CD14-positive monocyte (primary cell): ENCODE results near the gene AP4S1. TPM values are rescaled to one million over a fixed set of nuclear protein-coding genes. Genes with fewer than 3 reads are reported as not detected.

ENCODE experiments used
- DNase-seq, 3 donors: peaks; one replicate each; pipeline ENCODE4 v3.0.0-alpha.2; 2011 to 2022
- H2AFZ ChIP-seq: 2 replicates; pipeline ENCODE4 v1.6.0; 2012; ENCODE audit warnings: mild to moderate bottlenecking, low read depth, low read length, inconsistent platforms; ENCODE audit not compliant: insufficient read depth, poor library complexity, severe bottlenecking
- H3K27ac ChIP-seq, 2 donors: 1 replicate in 1 of 2; 2 replicates in 1 of 2; pipeline ENCODE4 v1.5.1; 2012 to 2013; ENCODE audit warnings: low read length in 2 of 2, control low read depth in 1 of 2, inconsistent platforms in 1 of 2, low read depth in 1 of 2, mild to moderate bottlenecking in 1 of 2
- H3K27me3 ChIP-seq, 2 donors: one replicate each; pipeline versions ENCODE4 v1.6.0 to v1.6.1; 2011 to 2013; ENCODE audit warnings: low read length in 2 of 2; ENCODE audit not compliant: control insufficient read depth in 2 of 2, insufficient read depth in 2 of 2
- H3K36me3 ChIP-seq, 2 donors: replicated peaks in 1 of 2; 1 replicate in 1 of 2; 2 replicates in 1 of 2; pipeline versions ENCODE4 v1.5.1 to v1.6.1; 2012 to 2013; ENCODE audit warnings: low read length in 2 of 2, control low read depth in 1 of 2, inconsistent platforms in 1 of 2, mild to moderate bottlenecking in 1 of 2; ENCODE audit not compliant: insufficient read depth in 2 of 2, control insufficient read depth in 1 of 2
- H3K4me1 ChIP-seq, 2 donors: 1 replicate in 1 of 2; 2 replicates in 1 of 2; pipeline versions ENCODE4 v1.5.1 to v1.6.1; 2012 to 2013; ENCODE audit warnings: low read length in 2 of 2, control low read depth in 1 of 2, inconsistent platforms in 1 of 2, mild to moderate bottlenecking in 1 of 2, moderate library complexity in 1 of 2; ENCODE audit not compliant: insufficient read depth in 2 of 2, control insufficient read depth in 1 of 2
- H3K4me2 ChIP-seq: replicated peaks from 2 replicates; pipeline ENCODE3; 2012; ENCODE audit warnings: low read length, moderate library complexity, mild to moderate bottlenecking; ENCODE audit not compliant: poor library complexity, severe bottlenecking; ENCODE audit errors: extremely low read depth
- H3K4me3 ChIP-seq, 3 experiments: fragments of 200-600 bp in 1 of 3; sonication (generic) in 1 of 3; replicated peaks in 1 of 3; 1 replicate in 2 of 3; 2 replicates in 1 of 3; pipeline ENCODE4 v1.5.1; 2011 to 2013; ENCODE audit warnings: low read length in 3 of 3, mild to moderate bottlenecking in 3 of 3, control low read depth in 2 of 3, low read depth in 2 of 3, inconsistent platforms in 1 of 3, moderate library complexity in 1 of 3
- H3K79me2 ChIP-seq: 2 replicates; pipeline ENCODE4 v1.6.0; 2012; ENCODE audit warnings: mild to moderate bottlenecking, control low read depth, inconsistent platforms, low read length, moderate library complexity; ENCODE audit not compliant: insufficient read depth
- H3K9ac ChIP-seq: 2 replicates; pipeline ENCODE4 v1.6.0; 2017; ENCODE audit warnings: low read length, mild to moderate bottlenecking; ENCODE audit not compliant: insufficient read depth, poor library complexity, severe bottlenecking
- H3K9me3 ChIP-seq, 2 donors: replicated peaks in 1 of 2; 1 replicate in 1 of 2; 2 replicates in 1 of 2; pipeline versions ENCODE4 v1.5.1 to v1.6.1; 2012 to 2013; ENCODE audit warnings: low read length in 2 of 2, control low read depth in 1 of 2; ENCODE audit not compliant: control insufficient read depth in 1 of 2, insufficient read depth in 1 of 2
- H4K20me1 ChIP-seq: 2 replicates; pipeline ENCODE4 v1.6.0; 2012; ENCODE audit warnings: mild to moderate bottlenecking, low read length, control low read depth, moderate library complexity; ENCODE audit not compliant: insufficient read depth
- H3K27ac Mint-ChIP-seq, 7 donors: one replicate each; pipeline ENCODE4 v1.8.0; 2020; ENCODE audit warnings: mild to moderate bottlenecking in 7 of 7, mixed read lengths in 7 of 7, moderate library complexity in 6 of 7, inconsistent platforms in 2 of 7
- H3K27me3 Mint-ChIP-seq, 3 donors: one replicate each; pipeline ENCODE4 v1.8.0; 2021 to 2022; ENCODE audit warnings: low read depth in 3 of 3, mild to moderate bottlenecking in 3 of 3, mixed read lengths in 3 of 3, moderate library complexity in 3 of 3, inconsistent platforms in 1 of 3
- H3K36me3 Mint-ChIP-seq, 2 donors: one replicate each; pipeline ENCODE4 v1.8.0; 2020; ENCODE audit warnings: mixed read lengths in 2 of 2, inconsistent platforms in 1 of 2, mild to moderate bottlenecking in 1 of 2
- H3K4me1 Mint-ChIP-seq: one replicate; pipeline ENCODE4 v1.8.0; 2020; ENCODE audit warnings: mild to moderate bottlenecking, mixed read lengths
- H3K4me3 Mint-ChIP-seq, 2 donors: one replicate each; pipeline ENCODE4 v1.8.0; 2020; ENCODE audit warnings: mild to moderate bottlenecking in 2 of 2, mixed read lengths in 2 of 2, moderate library complexity in 1 of 2
- H3K9me3 Mint-ChIP-seq, 7 donors: one replicate each; pipeline ENCODE4 v1.8.0; 2020 to 2022; ENCODE audit warnings: mixed read lengths in 7 of 7, mild to moderate bottlenecking in 6 of 7, moderate library complexity in 6 of 7, inconsistent platforms in 2 of 7
- CTCF ChIP-seq: fragments of 200-600 bp; IDR thresholded peaks from one replicate; pipeline ENCODE4 v1.8.0; 2022; ENCODE audit warnings: antibody characterized with exemption, mild to moderate bottlenecking
- WGBS: methylation state at CpG from one replicate; pipeline ENCODE4 v1.1.5; 2013; ENCODE audit warnings: missing lambda C conversion rate; ENCODE audit not compliant: insufficient coverage; 5-methylcytosine and 5-hydroxymethylcytosine counted together
- intact Hi-C, 2 donors: fragments of 100-400 bp; cut with micrococcal nuclease; formaldehyde crosslinking; loops; one replicate each; pipeline versions ENCODE4 v1.15.0 to v1.15.1; 2023
- polyA minus RNA-seq: library from RNA; depleted of rRNA, polyadenylated mRNA; stranded (reverse); fragments of >200 nt; gene quantifications from 2 replicates; pipeline ENCODE4 v1.2.3, GENCODE V29; 2012
- polyA plus RNA-seq, 3 donors: library from polyadenylated mRNA; depleted of rRNA in 1 of 3; unstranded in 2 of 3; stranded (reverse) in 1 of 3; fragments of 300-500 nt in 2 of 3; fragments of >200 nt in 1 of 3; fragmentation: Illumina TruSeq in 2 of 3; gene quantifications; 1 replicate in 2 of 3; 2 replicates in 1 of 3; pipeline ENCODE4 v1.2.3, GENCODE V29; 2012 to 2021
- total RNA-seq, 12 experiments: library from RNA in 1 of 12; stranded (reverse) in 1 of 12; fragments of 120-200 nt in 1 of 12; gene quantifications; one replicate each; pipeline ENCODE4 v1.2.4 and lab custom pipeline; 2013 to 2026; ENCODE audit warnings: mixed read lengths in 6 of 12, inconsistent platforms in 1 of 12

The AP4S1 gene
- total RNA-seq (2013), result 9.1 TPM
- polyA plus RNA-seq (1 to 10 TPM; 1.7 to 5.1 (median 2.8) TPM), polyA minus RNA-seq (1.7 and 2.6 TPM in 2 replicates), total RNA-seq (lab: John Stamatoyannopoulos, UW) (6.2 to 13.9 (median 10.2) reads per million in 11 experiments)

GRCh38 chr14:31025367-31026076 lies at the start of gene AP4S1:
Gene AP4S1 (plus strand): TSS chr14:31025649. CDS start chr14:31066197, 40,548 bp downstream.
- peak within 1 kb of the TSS; percentile 98 to 100 (median 98) for H3K27ac Mint-ChIP-seq
- Histone ChIP-seq H3K27ac (peak within 1 kb of the TSS; percentile 85 to 95), H3K79me2 (peaks cover 69% of the 10 kb centered on the region), H3K9ac (peak within 1 kb of the TSS; percentile 100), H2AFZ (peak within 1 kb of the TSS; percentile 89), H3K36me3 (peaks cover under 1 to 11% of the 10 kb centered on the region in 2 donors), H3K4me2 (peak within 1 kb of the TSS; percentile 84), H3K9me3 (no peaks in the 10 kb centered on the region), H3K4me1 (peaks cover 23 to 34% of the 10 kb centered on the region in 2 donors), H3K27me3 (no peaks in the 10 kb centered on the region), H3K4me3 (peak within 1 kb of the TSS; percentile 74 to 90 (median 90)), H4K20me1 (peaks cover 5% of the 10 kb centered on the region)
- no peak for TF ChIP-seq CTCF
- H3K4me3 Mint-ChIP-seq, result peak within 1 kb of the TSS; percentile 100
- H3K9me3 Mint-ChIP-seq, result no peaks in the 10 kb centered on the region
- H3K36me3 Mint-ChIP-seq, result peaks cover 11 to 12% of the 10 kb centered on the region in 2 donors
- H3K27me3 Mint-ChIP-seq, result peaks cover 0 to under 1% (median 0%) of the 10 kb centered on the region in 3 donors
- DNase-seq, result peak; percentile 18 to 31 (median 20)
- H3K4me1 Mint-ChIP-seq, result peaks cover 31% of the 10 kb centered on the region
- WGBS, result under 1% methylated on average over 47 of the region's 53 CpGs
- intact Hi-C loops, result loop anchor here (5.0 to 10.0 kb wide), 2 partner anchors 49 to 67 kb away; no protein-coding TSS in a partner anchor

- H3K27me3 ChIP-seq, result no peaks in the 10 kb centered on the region
- peaks cover 98% of the 10 kb centered on the region for H3K79me2 ChIP-seq
- H3K36me3 ChIP-seq, result no peaks in the 10 kb centered on the region
- H2AFZ ChIP-seq, result no peak overlapping the region
- H3K27ac ChIP-seq, result no peak overlapping the region
- Mint-ChIP-seq H3K9me3 (no peaks in the 10 kb centered on the region), H3K27ac (no peak overlapping the region), H3K4me1 (peaks cover 33% of the 10 kb centered on the region), H3K4me3 (no peak overlapping the region), H3K36me3 (no peaks in the 10 kb centered on the region), H3K27me3 (no peaks in the 10 kb centered on the region)
- no peak overlapping the region for H3K4me3 ChIP-seq
- peaks cover 86% of the 10 kb centered on the region for H4K20me1 ChIP-seq
- no peak overlapping the region for H3K4me2 ChIP-seq
- intact Hi-C loops, result loop anchor here (5.0 kb wide), 1 partner anchor 105 kb away; no protein-coding TSS in a partner anchor
- no peak for TF ChIP-seq CTCF
- no peaks in the 10 kb centered on the region for H3K9me3 ChIP-seq
- H3K4me1 ChIP-seq, result peaks cover 3 to 18% of the 10 kb centered on the region in 2 donors
- H3K9ac ChIP-seq, result no peak overlapping the region
- DNase-seq, result no peak
- WGBS, result no CpG with 5 or more reads among the region's 2 CpGs
These were observed 47.7 kb upstream of the AP4S1 start for GRCh38 chr14:30977752-30978151.
